HepG2 (cell line): Measurements from ENCODE around the gene VSIR. TPM values are rescaled to one million over a fixed set of nuclear protein-coding genes. Genes with fewer than 3 reads are reported as not detected.

ENCODE experiments used
- ATAC-seq: fragments of 200-7000 bp; cut with Tn5 transposase; 3 replicates; pipeline ENCODE4 v1.9.1; 2020; ENCODE audit warnings: mild to moderate bottlenecking, moderate library complexity
- BruUV-seq: library from RNA; stranded (reverse); fragments of 400-500 nt; replicated peaks from 2 replicates; lab custom pipeline; 2021; lab: Mats Ljungman, UMichigan
- CTCF ChIA-PET: fragments of 300-600 bp; formaldehyde crosslinking; extraction: SDS; loops from one replicate; lab custom pipeline; 2021; ENCODE audit warnings: low total read pairs, inconsistent platforms, low intra/inter-chr PET ratio; lab: Yijun Ruan, JAX
- POLR2A ChIA-PET: fragments of 350-600 bp; sonication (Branson Sonifier 250); formaldehyde crosslinking; loops from one replicate; lab custom pipeline; 2020; ENCODE audit warnings: antibody characterized with exemption, inconsistent platforms; lab: Yijun Ruan, JAX
- DNase-seq: peaks from one replicate; pipeline ENCODE4 v3.0.0-alpha.2; 2015; ENCODE audit warnings: low spot score
- FAIRE-seq: peaks from 3 replicates; lab custom pipeline; 2011; peaks lifted over from hg19 to GRCh38; lab: Jason Lieb, UNC
- H2AFZ ChIP-seq: one replicate; pipeline ENCODE4 v1.6.1; 2011; ENCODE audit warnings: low read length, inconsistent platforms
- H3K27ac ChIP-seq: fragments of 300-600 bp; 3 replicates; pipeline ENCODE4 v1.8.0; 2011; ENCODE audit warnings: mixed run types, mild to moderate bottlenecking, mixed read lengths, low read length, inconsistent platforms; ENCODE audit not compliant: insufficient read depth; ENCODE audit errors: extremely low read length
- H3K27me3 ChIP-seq, 2 experiments: fragments of 200-600 bp in 1 of 2; 2 replicates in 1 of 2; 3 replicates in 1 of 2; pipeline versions ENCODE4 v1.6.0 to v1.8.0; 2011; ENCODE audit warnings: low read length in 2 of 2, mild to moderate bottlenecking in 2 of 2, moderate library complexity in 2 of 2, inconsistent platforms in 1 of 2; ENCODE audit not compliant: insufficient read depth in 2 of 2, control insufficient read depth in 1 of 2
- H3K36me3 ChIP-seq, 2 experiments: fragments of 200-600 bp in 1 of 2; replicated peaks in 1 of 2; 2 replicates in 1 of 2; 3 replicates in 1 of 2; pipeline versions ENCODE4 v1.5.1 to v1.8.0; 2011; ENCODE audit warnings: low read length in 2 of 2, inconsistent platforms in 1 of 2; ENCODE audit not compliant: insufficient read depth in 2 of 2, control insufficient read depth in 1 of 2
- H3K4me1 ChIP-seq: 2 replicates; pipeline ENCODE4 v1.5.1; 2012; ENCODE audit warnings: low read length, inconsistent platforms; ENCODE audit not compliant: insufficient read depth
- H3K4me2 ChIP-seq: 2 replicates; pipeline ENCODE4 v1.6.0; 2011; ENCODE audit warnings: low read depth, low read length, inconsistent platforms
- H3K4me3 ChIP-seq, 3 experiments: fragments of 200-600 bp in 1 of 3; sonication (generic), shearing (Covaris generic) in 1 of 3; replicated peaks in 1 of 3; 2 replicates each; pipeline ENCODE4 v1.5.1; 2011 to 2016; ENCODE audit warnings: low read length in 3 of 3, inconsistent platforms in 2 of 3, low read depth in 2 of 3, mild to moderate bottlenecking in 2 of 3, control low read depth in 1 of 3, mixed read lengths in 1 of 3; ENCODE audit not compliant: insufficient read depth in 1 of 3
- H3K79me2 ChIP-seq: one replicate; pipeline ENCODE4 v1.6.1; 2011; ENCODE audit warnings: low read length, inconsistent platforms; ENCODE audit not compliant: insufficient read depth
- H3K9ac ChIP-seq: 2 replicates; pipeline ENCODE4 v1.6.0; 2011; ENCODE audit warnings: mild to moderate bottlenecking, low read depth, low read length, inconsistent platforms; ENCODE audit not compliant: insufficient read depth
- H3K9me3 ChIP-seq: 2 replicates; pipeline ENCODE4 v1.5.1; 2012; ENCODE audit warnings: mild to moderate bottlenecking, low read length
- H4K20me1 ChIP-seq: 2 replicates; pipeline ENCODE4 v1.6.0; 2011; ENCODE audit warnings: inconsistent platforms, mild to moderate bottlenecking, low read length, moderate library complexity; ENCODE audit not compliant: insufficient read depth
- BHLHE40 ChIP-seq: IDR thresholded peaks from 2 replicates; pipeline ENCODE4 v1.6.1; 2011; ENCODE audit warnings: low read length, improper control_type of control experiment
- GMEB2 ChIP-seq: IDR thresholded peaks from 2 replicates; pipeline ENCODE4 v1.6.1; 2016; ENCODE audit warnings: missing biosample characterization, missing genetic modification reagents, low read depth
- HOXA5 ChIP-seq: sonication (generic); formaldehyde crosslinking; IDR thresholded peaks from 2 replicates; pipeline ENCODE4 v1.4.0; 2020; ENCODE audit warnings: missing genetic modification reagents
- KAT7 ChIP-seq: IDR thresholded peaks from 2 replicates; pipeline ENCODE4 v1.6.1; 2018; ENCODE audit warnings: borderline replicate concordance, missing compliant biosample characterization
- LCORL ChIP-seq, 2 experiments: fragments of 450-650 bp in 1 of 2; sonication (generic) in 1 of 2; formaldehyde crosslinking in 1 of 2; IDR thresholded peaks; 2 replicates each; pipeline versions ENCODE4 v1.5.0 to v1.6.1; 2017 to 2020; ENCODE audit warnings: antibody characterized with exemption in 1 of 2, missing genetic modification reagents in 1 of 2
- NFATC3 ChIP-seq: sonication (generic); formaldehyde crosslinking; IDR thresholded peaks from 2 replicates; pipeline ENCODE4 v1.5.1; 2020; ENCODE audit warnings: mild to moderate bottlenecking, missing genetic modification reagents
- SALL1 ChIP-seq: sonication (generic); formaldehyde crosslinking; IDR thresholded peaks from 2 replicates; pipeline ENCODE4 v1.8.0; 2022; ENCODE audit warnings: mild to moderate bottlenecking, missing genetic modification reagents
- U2AF2 ChIP-seq: fragments of 200-400 bp; formaldehyde crosslinking; IDR thresholded peaks from 2 replicates; pipeline ENCODE4 v1.6.1; 2017; ENCODE audit warnings: low read depth, mild to moderate bottlenecking, low read length
- XRCC5 ChIP-seq: fragments of 200-400 bp; formaldehyde crosslinking; optimal IDR thresholded peaks from 2 replicates; pipeline ENCODE3; 2017; ENCODE audit warnings: mild to moderate bottlenecking, low read length
- ZFX ChIP-seq: sonication (generic); formaldehyde crosslinking; IDR thresholded peaks from 2 replicates; pipeline ENCODE4 v1.4.0; 2020; ENCODE audit warnings: mild to moderate bottlenecking, low read depth, missing genetic modification reagents, moderate library complexity
- ZNF569 ChIP-seq: sonication (generic); formaldehyde crosslinking; IDR thresholded peaks from 2 replicates; pipeline ENCODE4 v1.5.0; 2020; ENCODE audit warnings: mild to moderate bottlenecking, missing genetic modification reagents, moderate library complexity, borderline replicate concordance
- ZNF773 ChIP-seq: sonication (generic); formaldehyde crosslinking; IDR thresholded peaks from 2 replicates; pipeline ENCODE4 v1.4.0; 2020; ENCODE audit warnings: missing genetic modification reagents, borderline replicate concordance
- ZNF775 ChIP-seq: sonication (generic); formaldehyde crosslinking; IDR thresholded peaks from 2 replicates; pipeline ENCODE4 v1.4.0; 2020; ENCODE audit warnings: missing genetic modification reagents, mild to moderate bottlenecking, moderate library complexity, borderline replicate concordance
- ZNF777 ChIP-seq: sonication (generic); formaldehyde crosslinking; IDR thresholded peaks from 2 replicates; pipeline ENCODE4 v1.4.0; 2020; ENCODE audit warnings: missing genetic modification reagents
- ZSCAN21 ChIP-seq: sonication (generic); formaldehyde crosslinking; IDR thresholded peaks from 2 replicates; pipeline ENCODE4 v1.8.0; 2022; ENCODE audit warnings: mild to moderate bottlenecking, missing genetic modification reagents, moderate library complexity, borderline replicate concordance
- WGBS: methylation state at CpG from one replicate; pipeline ENCODE4 v1.1.6; 2017; ENCODE audit warnings: low lambda C conversion rate; 5-methylcytosine and 5-hydroxymethylcytosine counted together
- in situ Hi-C: cut with HindIII; loops from 2 replicates; pipeline ENCODE4 v1.10.0; 2017; ENCODE audit warnings: low pct_unique_long_range_greater_than_20kb; ENCODE audit not compliant: extremely low pct_ligation_motif_present
- intact Hi-C: fragments of 100-400 bp; cut with micrococcal nuclease; formaldehyde crosslinking; loops from one replicate; pipeline ENCODE4 v1.10.0; 2022; ENCODE audit not compliant: unreplicated experiment
- polyA plus RNA-seq, 8 experiments: library from polyadenylated mRNA; depleted of rRNA in 3 of 8; stranded (reverse) in 7 of 8; unstranded in 1 of 8; fragments of >200 nt; fragmentation: Illumina TruSeq in 4 of 8; extraction: Trizol in 4 of 8; gene quantifications; 2 replicates each; pipeline versions ENCODE4 v1.2.1 to v1.2.3, GENCODE V29; 2011 to 2016; ENCODE audit warnings: low read depth in 4 of 8, missing spikeins in 1 of 8, mixed read lengths in 1 of 8; ENCODE audit not compliant: insufficient read depth in 1 of 8
- total RNA-seq, 5 experiments: library from RNA; depleted of rRNA; stranded (reverse); fragments of >200 nt; fragmentation: Illumina TruSeq; extraction: Trizol; gene quantifications; 2 replicates each; pipeline ENCODE4 v1.2.3, GENCODE V29; 2016; ENCODE audit warnings: low read depth in 1 of 5
- TF ChIP-seq, protein P1 (sequence below): IDR thresholded peaks from 2 replicates; pipeline ENCODE4 v1.6.1; 2016; ENCODE audit warnings: control low read depth
- TF ChIP-seq, protein P2 (sequence below): IDR thresholded peaks from 2 replicates; pipeline ENCODE4 v1.6.1; 2018; ENCODE audit warnings: missing genetic modification reagents
- TF ChIP-seq, protein P3 (sequence below): sonication (generic); formaldehyde crosslinking; IDR thresholded peaks from 2 replicates; pipeline ENCODE4 v1.5.0; 2020; ENCODE audit warnings: missing genetic modification reagents

The VSIR gene
- total and polyA plus RNA-seq, 2 of the 13 experiments (the other 11 are each of a cell fraction or from before 2014, with no cell fraction given) = 0.44 to 3.2 TPM

DNA sequence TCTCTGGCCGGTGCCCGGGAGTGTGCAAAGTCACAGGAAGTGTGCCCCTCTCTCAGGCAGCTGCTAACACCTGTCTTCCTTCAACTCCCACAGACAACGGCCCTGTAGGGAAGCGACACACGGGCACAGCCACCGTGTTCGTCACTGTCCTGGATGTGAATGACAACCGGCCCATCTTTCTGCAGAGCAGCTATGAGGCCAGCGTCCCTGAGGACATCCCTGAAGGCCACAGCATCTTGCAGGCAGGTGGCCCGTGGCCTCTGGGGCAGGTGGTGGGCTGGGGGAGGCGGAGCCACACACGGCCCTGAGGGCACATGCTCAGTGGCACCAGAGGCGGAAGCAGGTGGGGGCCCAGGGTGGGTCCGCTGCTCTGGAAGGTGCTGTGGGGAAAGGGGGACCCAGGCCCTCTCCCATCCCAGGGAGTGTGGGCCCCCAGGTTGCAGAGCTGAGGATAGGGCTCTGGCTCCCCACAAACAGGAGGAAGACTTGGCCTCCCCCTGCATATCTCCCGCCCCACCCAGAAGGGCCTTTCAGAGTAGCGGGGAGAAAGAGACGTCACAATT is 60.7 kb downstream of the VSIR start (continued):
- TF ChIP-seq, protein P1, sequence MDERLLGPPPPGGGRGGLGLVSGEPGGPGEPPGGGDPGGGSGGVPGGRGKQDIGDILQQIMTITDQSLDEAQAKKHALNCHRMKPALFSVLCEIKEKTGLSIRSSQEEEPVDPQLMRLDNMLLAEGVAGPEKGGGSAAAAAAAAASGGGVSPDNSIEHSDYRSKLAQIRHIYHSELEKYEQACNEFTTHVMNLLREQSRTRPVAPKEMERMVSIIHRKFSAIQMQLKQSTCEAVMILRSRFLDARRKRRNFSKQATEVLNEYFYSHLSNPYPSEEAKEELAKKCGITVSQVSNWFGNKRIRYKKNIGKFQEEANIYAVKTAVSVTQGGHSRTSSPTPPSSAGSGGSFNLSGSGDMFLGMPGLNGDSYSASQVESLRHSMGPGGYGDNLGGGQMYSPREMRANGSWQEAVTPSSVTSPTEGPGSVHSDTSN (CRISPR knock-in tag) = no peak

DNA sequence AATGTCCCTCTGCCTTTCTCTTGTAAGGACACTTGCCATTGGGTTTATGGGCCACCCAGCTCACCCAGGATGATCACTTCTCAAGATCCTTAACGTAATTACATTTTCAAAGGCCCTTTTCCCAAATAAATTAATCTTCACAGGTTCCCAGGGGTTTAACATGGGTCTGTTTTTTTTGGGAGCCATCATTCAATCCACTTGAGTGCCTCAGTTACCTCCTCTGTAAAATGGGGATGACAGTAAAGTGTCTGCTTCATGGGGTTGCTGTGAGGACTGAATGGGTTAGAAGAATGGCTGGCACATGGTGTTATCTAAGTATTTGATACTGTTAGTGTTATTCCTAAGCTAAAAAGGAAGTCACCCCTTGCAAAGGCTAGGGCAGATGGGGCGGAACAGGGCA is 61.1 kb downstream of the VSIR start:
- no peaks in the 10 kb centered on the region for H4K20me1 ChIP-seq
- POLR2A ChIA-PET = no interaction called here
- in situ Hi-C loops (no loop called here), intact Hi-C loops (no loop called here)
- H3K36me3 ChIP-seq = no peaks in the 10 kb centered on the region
- no peaks in the 10 kb centered on the region for H3K79me2 ChIP-seq
- ATAC-seq (no peak), FAIRE-seq (no peak), DNase-seq (no peak)
- H3K4me3 ChIP-seq = no peak overlapping the region
- no peak overlapping the region for H3K9ac ChIP-seq
- TF ChIP-seq, protein P2, sequence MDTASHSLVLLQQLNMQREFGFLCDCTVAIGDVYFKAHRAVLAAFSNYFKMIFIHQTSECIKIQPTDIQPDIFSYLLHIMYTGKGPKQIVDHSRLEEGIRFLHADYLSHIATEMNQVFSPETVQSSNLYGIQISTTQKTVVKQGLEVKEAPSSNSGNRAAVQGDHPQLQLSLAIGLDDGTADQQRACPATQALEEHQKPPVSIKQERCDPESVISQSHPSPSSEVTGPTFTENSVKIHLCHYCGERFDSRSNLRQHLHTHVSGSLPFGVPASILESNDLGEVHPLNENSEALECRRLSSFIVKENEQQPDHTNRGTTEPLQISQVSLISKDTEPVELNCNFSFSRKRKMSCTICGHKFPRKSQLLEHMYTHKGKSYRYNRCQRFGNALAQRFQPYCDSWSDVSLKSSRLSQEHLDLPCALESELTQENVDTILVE (CRISPR knock-in tag) = no peak
- no peak for TF ChIP-seq ZNF569
- TF ChIP-seq, protein P3, sequence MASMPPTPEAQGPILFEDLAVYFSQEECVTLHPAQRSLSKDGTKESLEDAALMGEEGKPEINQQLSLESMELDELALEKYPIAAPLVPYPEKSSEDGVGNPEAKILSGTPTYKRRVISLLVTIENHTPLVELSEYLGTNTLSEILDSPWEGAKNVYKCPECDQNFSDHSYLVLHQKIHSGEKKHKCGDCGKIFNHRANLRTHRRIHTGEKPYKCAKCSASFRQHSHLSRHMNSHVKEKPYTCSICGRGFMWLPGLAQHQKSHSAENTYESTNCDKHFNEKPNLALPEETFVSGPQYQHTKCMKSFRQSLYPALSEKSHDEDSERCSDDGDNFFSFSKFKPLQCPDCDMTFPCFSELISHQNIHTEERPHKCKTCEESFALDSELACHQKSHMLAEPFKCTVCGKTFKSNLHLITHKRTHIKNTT = no peak
- no peak for TF ChIP-seq U2AF2
- no peak for TF ChIP-seq ZNF775 (CRISPR knock-in tag)
- TF ChIP-seq GMEB2 (CRISPR knock-in tag) = no peak
- TF ChIP-seq ZFX (CRISPR knock-in tag) = no peak
- TF ChIP-seq SALL1 (CRISPR knock-in tag) = no peak
- no peak for TF ChIP-seq ZSCAN21
- no peak for TF ChIP-seq NFATC3
- TF ChIP-seq KAT7 (CRISPR knock-in tag) = no peak
- no peak for TF ChIP-seq ZNF773 (CRISPR knock-in tag)
- no peak for TF ChIP-seq XRCC5
- no peak for TF ChIP-seq LCORL (IDR thresholded peaks at IDR 0.05)
- no peak for TF ChIP-seq LCORL (CRISPR knock-in tag; IDR thresholded peaks at IDR 0.05)
- TF ChIP-seq HOXA5 = no peak
- TF ChIP-seq ZNF777 (CRISPR knock-in tag) = no peak
- no peak for TF ChIP-seq BHLHE40
- no peak overlapping the region for H3K4me2 ChIP-seq
- BruUV-seq = no TSS peak
- H3K4me1 ChIP-seq = no peaks in the 10 kb centered on the region
- WGBS = 14% methylated on average over 2 of the region's 2 CpGs
- CTCF ChIA-PET = no interaction called here
- peaks cover 10 to 47% of the 10 kb centered on the region in 2 experiments for H3K27me3 ChIP-seq
- no peak overlapping the region for H2AFZ ChIP-seq
- no peaks in the 10 kb centered on the region for H3K9me3 ChIP-seq
- no peak overlapping the region for H3K27ac ChIP-seq
